Esophagus muscularis mucosa (tissue), 4 donors: Measurements from ENCODE around the gene LPCAT1.

Experiments
- EP300 ChIP-seq: sonication (generic); formaldehyde crosslinking; IDR thresholded peaks from one replicate; pipeline ENCODE4 v1.6.1; 2017; ENCODE audit warnings: antibody characterized with exemption
- POLR2A ChIP-seq: fragments of 450-650 bp; IDR thresholded peaks from one replicate; pipeline ENCODE4 v1.6.1; 2017; ENCODE audit warnings: antibody characterized with exemption, moderate library complexity, mild to moderate bottlenecking, low read depth
- TF ChIP-seq, protein P1 (sequence below), 3 experiments: fragments of 200-600 bp in 2 of 3; fragments of 450-650 bp in 1 of 3; sonication (generic) in 2 of 3; IDR thresholded peaks; one replicate each; pipeline ENCODE4 v1.5.1; 2017 to 2019; ENCODE audit warnings: antibody characterized with exemption in 3 of 3, mild to moderate bottlenecking in 2 of 3, moderate library complexity in 1 of 3

DNA sequence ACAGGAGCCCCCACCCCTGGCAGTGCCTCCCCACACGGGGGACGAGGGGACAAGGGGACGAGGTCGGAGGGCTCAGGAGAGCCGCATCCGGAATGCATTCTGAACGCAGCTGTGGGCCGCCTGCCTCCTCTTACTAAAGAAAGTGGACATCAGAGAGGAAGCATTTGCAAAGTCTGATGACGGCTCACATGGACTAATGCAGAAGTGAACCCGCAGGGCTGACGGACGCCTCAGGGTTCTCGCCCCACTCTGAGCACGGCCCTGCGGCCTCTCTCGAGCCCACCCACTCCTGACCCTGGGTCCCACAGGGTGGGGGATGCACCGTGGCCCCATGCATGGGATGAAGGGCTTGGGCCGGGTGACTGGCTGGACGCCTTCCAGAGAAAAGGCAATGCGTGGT lies 5.9 kb downstream of the LPCAT1 start:
- TF ChIP-seq, protein P1, sequence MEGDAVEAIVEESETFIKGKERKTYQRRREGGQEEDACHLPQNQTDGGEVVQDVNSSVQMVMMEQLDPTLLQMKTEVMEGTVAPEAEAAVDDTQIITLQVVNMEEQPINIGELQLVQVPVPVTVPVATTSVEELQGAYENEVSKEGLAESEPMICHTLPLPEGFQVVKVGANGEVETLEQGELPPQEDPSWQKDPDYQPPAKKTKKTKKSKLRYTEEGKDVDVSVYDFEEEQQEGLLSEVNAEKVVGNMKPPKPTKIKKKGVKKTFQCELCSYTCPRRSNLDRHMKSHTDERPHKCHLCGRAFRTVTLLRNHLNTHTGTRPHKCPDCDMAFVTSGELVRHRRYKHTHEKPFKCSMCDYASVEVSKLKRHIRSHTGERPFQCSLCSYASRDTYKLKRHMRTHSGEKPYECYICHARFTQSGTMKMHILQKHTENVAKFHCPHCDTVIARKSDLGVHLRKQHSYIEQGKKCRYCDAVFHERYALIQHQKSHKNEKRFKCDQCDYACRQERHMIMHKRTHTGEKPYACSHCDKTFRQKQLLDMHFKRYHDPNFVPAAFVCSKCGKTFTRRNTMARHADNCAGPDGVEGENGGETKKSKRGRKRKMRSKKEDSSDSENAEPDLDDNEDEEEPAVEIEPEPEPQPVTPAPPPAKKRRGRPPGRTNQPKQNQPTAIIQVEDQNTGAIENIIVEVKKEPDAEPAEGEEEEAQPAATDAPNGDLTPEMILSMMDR (IDR thresholded peaks at IDR 0.05): no peak
- TF ChIP-seq EP300: no peak
- TF ChIP-seq POLR2A: no peak
